OCI-M2 (cell line): ENCODE results near the gene CCL7.
"Not testable (repeated sequence)": the region's sequence is repeated elsewhere in the genome, so short reads cannot be mapped to it uniquely, and the experiment has no call there.

Source experiments
- DNase-seq: peaks from one replicate; lab custom pipeline; 2025; ENCODE audit not compliant: unreplicated experiment; lab: John Stamatoyannopoulos, UW

Gene CCL7

DNA sequence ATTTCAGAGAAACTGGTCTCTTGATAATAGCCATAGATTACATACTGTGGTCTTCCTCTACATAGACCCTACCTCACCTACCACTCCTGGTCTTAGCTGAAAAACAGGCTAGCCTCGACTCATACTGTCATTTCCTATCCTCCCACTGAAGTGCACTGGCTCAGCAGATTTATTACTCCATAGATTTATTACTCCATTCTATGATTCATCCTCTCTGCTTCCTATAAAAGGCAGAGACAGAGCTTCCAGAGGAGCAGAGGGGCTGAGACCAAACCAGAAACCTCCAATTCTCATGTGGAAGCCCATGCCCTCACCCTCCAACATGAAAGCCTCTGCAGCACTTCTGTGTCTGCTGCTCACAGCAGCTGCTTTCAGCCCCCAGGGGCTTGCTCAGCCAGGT is at the start of gene CCL7:
CCL7 (plus strand) TSS at position 253 of the 400 bp plus-strand sequence; CDS start at position 323, 70 bp downstream.
- DNase-seq = no peak

GRCh38 chr17:34220752-34221395 is 49.1 kb upstream of the CCL7 start:
- no peak for DNase-seq

GRCh38 chr17:34221411-34221810 is 48.6 kb upstream of the CCL7 start:
- no peak for DNase-seq

DNA sequence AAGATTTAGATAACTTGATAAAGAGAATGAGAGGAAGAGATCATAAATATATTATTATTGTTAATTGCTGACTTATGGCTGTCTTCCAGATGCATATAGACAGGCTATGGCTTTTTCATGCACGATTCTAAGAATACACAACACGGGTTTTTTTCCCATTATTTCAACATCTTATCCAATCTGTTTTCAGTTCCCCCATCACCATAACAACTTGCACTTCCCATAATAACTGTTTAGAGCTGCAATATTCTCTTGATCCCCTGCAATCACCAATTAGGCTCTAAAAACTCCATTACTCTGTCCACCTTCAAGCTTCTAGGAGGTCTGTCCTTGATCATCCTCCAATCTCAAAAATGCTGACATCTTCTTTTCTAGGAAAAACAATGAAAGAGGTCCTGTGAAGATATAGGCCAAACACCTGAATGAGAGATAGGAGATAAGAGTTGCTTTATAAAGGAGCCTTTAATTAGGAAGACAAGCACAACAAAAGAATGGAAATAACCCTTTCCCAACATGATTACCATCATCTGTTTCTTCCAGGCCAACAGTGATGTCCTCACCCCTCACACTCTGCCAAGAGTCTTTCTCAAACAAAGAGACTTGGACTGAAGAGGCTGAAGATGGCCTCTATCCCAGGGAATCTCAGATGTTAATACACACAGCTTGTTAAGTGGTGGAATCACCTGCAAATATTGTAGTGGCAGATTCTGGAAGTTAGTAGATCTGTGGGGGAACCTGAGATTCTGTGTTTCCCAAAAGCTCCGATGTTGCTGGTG is 47.1 kb upstream of the CCL7 start:
- no peak for DNase-seq

- no peak for DNase-seq
Measured at GRCh38 chr17:34225046-34225445, 45.0 kb upstream of the CCL7 start.

- DNase-seq = no peak
Measured at GRCh38 chr17:34226011-34226743, 43.8 kb upstream of the CCL7 start.

DNA sequence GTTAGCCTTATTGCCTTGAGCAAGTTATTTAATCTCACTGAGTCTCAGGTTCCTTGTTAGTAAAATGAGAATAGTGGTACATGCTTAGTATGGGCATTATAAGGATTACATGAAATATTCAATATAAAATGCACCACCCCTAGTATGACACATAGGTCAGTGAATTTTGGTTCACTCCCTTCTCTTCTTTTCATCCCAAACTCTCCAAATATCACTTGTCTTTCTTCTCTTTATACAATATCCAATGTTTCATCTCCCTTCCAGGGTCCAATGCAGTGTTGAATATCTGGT is 43.3 kb upstream of the CCL7 start:
- DNase-seq = no peak

GRCh38 chr17:34227293-34227692 is 42.7 kb upstream of the CCL7 start:
- not testable (repeated sequence) for DNase-seq

DNA sequence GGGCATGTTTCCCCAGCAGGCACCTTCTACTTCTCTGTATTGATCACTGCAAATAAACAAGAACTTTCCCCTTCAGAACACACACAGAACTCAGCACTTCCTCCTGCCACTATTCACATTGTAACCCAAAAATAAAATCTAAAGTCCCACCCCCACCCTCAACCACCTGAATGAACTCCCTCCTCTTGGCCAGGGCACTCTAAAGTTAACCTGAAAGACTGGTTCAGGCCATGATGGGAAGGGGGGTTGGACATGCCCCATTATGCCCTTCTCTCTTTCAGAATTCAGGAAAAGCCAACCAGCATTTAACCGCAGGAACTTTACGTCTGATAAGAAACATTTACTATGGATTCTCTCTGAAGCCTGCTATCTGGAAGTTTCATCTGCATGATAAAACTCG is 42.3 kb upstream of the CCL7 start:
- DNase-seq = no peak

DNA sequence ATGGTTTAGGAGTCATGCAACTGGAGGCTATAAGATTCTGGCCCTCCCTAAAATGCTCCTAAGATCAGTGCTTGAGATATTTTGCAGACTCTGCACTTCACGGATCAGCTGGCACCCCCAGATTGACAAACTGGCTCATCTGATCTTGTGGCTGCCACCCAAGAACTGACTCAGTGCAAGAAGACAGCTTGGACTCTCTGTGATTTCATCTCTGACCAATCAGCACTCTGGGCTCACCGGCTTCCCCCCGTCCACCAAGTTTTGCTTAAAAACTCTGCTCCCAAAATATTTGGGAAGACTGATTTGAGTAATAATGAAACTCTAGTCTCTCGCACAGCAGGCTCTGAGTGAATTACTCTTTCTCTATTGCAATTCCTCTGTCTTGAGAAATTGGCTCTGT is 41.2 kb upstream of the CCL7 start:
- DNase-seq = no peak

- no peak for DNase-seq
Measured at GRCh38 chr17:34230342-34230741, 39.7 kb upstream of the CCL7 start.

DNA sequence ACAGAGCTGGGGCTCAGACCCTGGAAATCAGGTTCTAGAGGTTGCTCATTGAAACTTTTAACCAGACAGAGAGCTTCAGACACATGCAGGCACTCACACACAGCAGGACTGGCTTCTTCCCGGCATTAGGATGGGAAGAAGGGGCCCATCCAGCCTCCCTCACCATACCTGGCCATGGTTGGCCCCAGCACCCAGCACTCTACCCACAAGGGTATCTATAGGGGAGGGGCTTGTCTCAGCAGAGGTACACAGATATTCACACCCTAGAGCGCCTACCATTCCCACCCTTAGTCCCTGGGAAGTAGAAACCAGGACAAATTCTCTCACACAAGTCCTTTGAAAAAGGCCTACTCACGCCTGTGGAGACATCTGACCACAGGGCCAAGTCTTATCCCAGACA is 35.4 kb upstream of the CCL7 start:
- DNase-seq = no peak

DNA sequence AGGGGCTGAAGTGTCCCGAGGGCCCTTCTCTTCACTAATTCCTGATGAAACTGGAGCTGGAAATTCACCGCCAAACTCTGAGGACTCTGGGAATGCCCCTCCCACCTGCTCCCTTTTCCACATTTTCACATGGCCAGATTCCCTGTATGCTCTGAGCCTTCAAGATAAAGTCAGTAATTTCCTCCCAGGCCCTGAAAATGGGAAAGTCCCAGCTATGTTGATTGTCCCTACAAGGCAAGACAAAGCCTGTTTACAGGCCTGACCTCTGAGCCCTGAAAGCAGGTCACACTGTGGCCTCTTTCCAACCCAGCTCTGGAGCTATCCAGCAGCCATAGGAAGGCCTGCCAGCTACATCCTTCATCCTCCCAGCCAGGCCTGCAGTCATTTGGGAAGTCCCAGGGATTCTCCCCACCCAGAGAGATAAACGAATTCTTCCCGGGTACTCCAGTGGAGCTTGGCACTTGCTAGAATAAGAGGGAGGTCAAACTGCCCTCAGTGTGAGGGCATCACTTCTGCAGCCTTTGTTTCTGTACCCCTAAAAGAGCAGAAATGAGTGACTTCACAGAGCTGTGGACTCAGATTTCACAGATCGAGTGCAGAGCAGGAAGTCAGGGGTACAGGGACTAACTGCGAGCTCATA is 34.5 kb upstream of the CCL7 start:
- no peak for DNase-seq

GRCh38 chr17:34236281-34236892 is 33.6 kb upstream of the CCL7 start:
- no peak for DNase-seq

DNA sequence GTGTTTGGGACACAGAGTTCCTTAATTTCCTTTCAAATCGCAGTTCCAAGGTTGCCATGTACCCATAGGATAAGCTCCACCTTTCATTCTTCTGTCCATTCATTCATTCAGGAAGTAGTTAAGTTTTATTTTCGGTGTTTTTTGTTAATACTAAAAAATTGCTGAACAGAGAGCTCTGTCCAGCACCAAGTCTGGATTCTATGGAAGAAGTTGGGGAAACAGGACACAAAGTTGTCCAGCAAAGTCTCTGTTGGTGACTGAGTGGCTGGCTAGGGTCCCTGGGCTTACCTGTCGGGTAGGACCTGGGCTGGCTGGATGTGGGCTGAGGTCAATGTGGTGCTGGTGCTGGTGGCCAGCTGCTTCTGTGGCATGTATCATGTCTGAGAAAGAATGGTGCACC is 32.6 kb upstream of the CCL7 start:
- no peak for DNase-seq

- DNase-seq = no peak
Measured at GRCh38 chr17:34241062-34241461, 29.0 kb upstream of the CCL7 start.

DNA sequence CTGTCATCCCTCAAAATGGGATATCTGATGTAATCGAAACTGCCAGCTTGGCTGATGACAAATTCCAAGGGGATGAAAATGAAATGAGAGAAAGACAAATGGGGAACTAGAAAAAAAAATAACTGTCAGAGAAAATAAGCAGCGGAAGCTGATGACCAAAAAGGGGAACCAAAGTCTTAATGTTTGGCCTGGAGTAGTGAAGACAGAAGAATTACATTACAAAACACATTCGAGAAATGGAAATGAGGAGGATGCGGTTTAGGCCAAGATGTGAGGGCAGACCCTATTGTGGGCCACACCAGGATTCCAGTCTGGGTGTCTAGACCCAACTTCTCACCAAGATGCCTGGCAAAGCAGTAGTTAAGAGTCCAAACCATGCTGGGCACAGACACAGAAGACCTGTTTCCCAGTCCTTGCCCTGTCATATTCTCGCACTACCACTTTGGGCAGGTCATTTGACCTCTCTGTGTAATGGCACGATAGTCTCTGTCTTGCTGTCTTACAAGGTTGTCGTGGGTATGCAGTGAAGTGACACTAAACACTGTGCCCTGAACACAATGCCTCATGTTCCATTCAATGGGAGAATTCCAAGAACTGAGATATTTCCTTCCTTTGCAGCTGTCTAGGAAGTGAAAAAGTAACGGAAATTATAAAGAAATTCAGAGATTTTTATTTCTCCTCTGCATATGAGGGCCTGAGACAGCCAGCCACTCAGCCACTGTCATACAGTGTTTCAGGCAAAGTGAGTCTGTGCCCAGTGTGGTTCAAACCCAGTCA is 27.2 kb upstream of the CCL7 start:
- DNase-seq = no peak

- DNase-seq = no peak
Measured at GRCh38 chr17:34243364-34244320, 26.4 kb upstream of the CCL7 start.

- DNase-seq = no peak
Measured at GRCh38 chr17:34245351-34245905, 24.6 kb upstream of the CCL7 start.
